MM.1S (cell line): ENCODE measurements around the gene DCP1B.

Experiments used
- DNase-seq: peaks from one replicate; pipeline ENCODE4 v3.0.0-alpha.2; 2015
- H2AFZ ChIP-seq: fragments of 300-600 bp; sonication (generic); 2 replicates; pipeline ENCODE4 v1.6.0; 2016; ENCODE audit warnings: antibody characterized with exemption, low read length
- H3F3A ChIP-seq: fragments of 300-600 bp; sonication (generic); 2 replicates; pipeline ENCODE4 v1.6.1; 2016; ENCODE audit warnings: mild to moderate bottlenecking, antibody characterized with exemption, low read length, moderate library complexity, mixed read lengths; ENCODE audit not compliant: insufficient read depth
- H3K27ac ChIP-seq: fragments of 300-600 bp; sonication (generic); 2 replicates; pipeline ENCODE4 v1.5.1; 2016; ENCODE audit warnings: mild to moderate bottlenecking, low read length
- H3K27me3 ChIP-seq: fragments of 300-600 bp; sonication (generic); replicated peaks from 2 replicates; pipeline ENCODE4 v1.6.0; 2016; ENCODE audit warnings: low read length; ENCODE audit not compliant: insufficient read depth
- H3K36me3 ChIP-seq: fragments of 300-600 bp; sonication (generic); replicated peaks from 2 replicates; pipeline ENCODE4 v1.6.1; 2016; ENCODE audit warnings: mild to moderate bottlenecking, low read length, mixed read lengths; ENCODE audit not compliant: insufficient read depth
- H3K4me1 ChIP-seq: fragments of 300-600 bp; sonication (generic); 2 replicates; pipeline ENCODE4 v1.6.1; 2016; ENCODE audit warnings: low read length, mixed read lengths
- H3K4me2 ChIP-seq: fragments of 300-600 bp; sonication (generic); 2 replicates; pipeline ENCODE4 v1.6.0; 2016; ENCODE audit warnings: low read depth, low read length
- H3K4me3 ChIP-seq: fragments of 300-600 bp; sonication (generic); 2 replicates; pipeline ENCODE4 v1.5.1; 2016; ENCODE audit warnings: low read length, mixed read lengths
- H3K79me2 ChIP-seq: fragments of 300-600 bp; sonication (generic); 2 replicates; pipeline ENCODE4 v1.6.1; 2016; ENCODE audit warnings: mixed run types, low read length, mixed read lengths
- H3K9ac ChIP-seq: fragments of 300-600 bp; sonication (generic); 2 replicates; pipeline ENCODE4 v1.6.1; 2016; ENCODE audit warnings: low read length, mixed read lengths
- H3K9me2 ChIP-seq: fragments of 300-600 bp; sonication (generic); replicated peaks from 2 replicates; pipeline ENCODE4 v1.6.1; 2016; ENCODE audit warnings: mild to moderate bottlenecking, low read length, mixed read lengths; ENCODE audit not compliant: insufficient read depth
- H3K9me3 ChIP-seq: fragments of 300-600 bp; sonication (generic); replicated peaks from 2 replicates; pipeline ENCODE4 v1.6.1; 2016; ENCODE audit warnings: mild to moderate bottlenecking, low read length, mixed read lengths; ENCODE audit not compliant: insufficient read depth
- H4K20me1 ChIP-seq: fragments of 300-600 bp; sonication (generic); 2 replicates; pipeline ENCODE4 v1.6.1; 2016; ENCODE audit warnings: mild to moderate bottlenecking, low read length, moderate library complexity, mixed read lengths; ENCODE audit not compliant: insufficient read depth
- EZH2 ChIP-seq: fragments of 300-600 bp; sonication (generic); optimal IDR thresholded peaks from 2 replicates; pipeline ENCODE3; 2017; ENCODE audit warnings: low read depth, mild to moderate bottlenecking, antibody characterized with exemption, low read length, mixed read lengths
- EZH2phosphoT487 ChIP-seq: fragments of 300-600 bp; sonication (generic); IDR thresholded peaks from 2 replicates; pipeline ENCODE4 v1.6.1; 2018; ENCODE audit warnings: antibody characterized with exemption, low read length
- TF ChIP-seq, protein P1 (sequence below): fragments of 300-600 bp; sonication (generic); IDR thresholded peaks from 2 replicates; pipeline ENCODE4 v1.5.1; 2016; ENCODE audit warnings: antibody characterized with exemption, low read length, mixed read lengths

DCP1B gene

DNA sequence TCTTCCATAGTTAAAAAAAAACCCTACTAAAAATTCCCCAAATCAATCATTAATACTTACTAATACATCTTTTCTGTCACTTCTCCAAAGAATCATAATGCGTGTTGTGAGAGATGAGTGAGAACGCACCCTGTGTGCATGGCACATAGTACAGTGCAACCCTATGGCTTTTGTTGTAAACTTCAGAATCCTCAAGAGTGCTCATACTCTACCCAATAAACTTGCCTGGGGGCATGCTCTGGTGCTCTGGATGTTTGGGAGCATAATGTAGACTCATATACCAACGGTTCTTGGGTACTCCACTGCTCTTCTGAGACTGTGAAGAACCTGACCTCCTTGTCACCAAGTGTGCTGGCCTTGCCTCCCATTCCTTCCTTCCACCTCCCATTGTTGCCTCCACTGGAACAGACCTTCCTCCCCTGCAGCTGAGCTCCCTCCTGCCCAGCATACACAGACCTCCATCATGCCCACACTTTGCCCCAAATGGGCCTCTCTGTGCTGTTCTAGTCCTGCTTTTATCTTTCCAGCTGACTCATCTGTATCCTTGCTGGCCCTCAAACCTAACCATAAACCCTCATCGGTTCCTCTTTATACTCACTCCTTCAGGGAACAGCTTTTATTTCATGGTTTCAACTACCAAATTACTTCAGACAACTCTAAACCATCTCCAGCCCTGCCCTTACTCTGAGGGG, 8.9 kb downstream of the DCP1B start:
- no peaks in the 10 kb centered on the region for H3K36me3 ChIP-seq
- H3K79me2 ChIP-seq: no peaks in the 10 kb centered on the region
- no peaks in the 10 kb centered on the region for H3F3A ChIP-seq
- no peak overlapping the region for H3K9ac ChIP-seq
- no peaks in the 10 kb centered on the region for H4K20me1 ChIP-seq
- H3K27me3 ChIP-seq: no peaks in the 10 kb centered on the region
- H3K9me2 ChIP-seq: no peaks in the 10 kb centered on the region
- no peak for TF ChIP-seq EZH2
- TF ChIP-seq, protein P1, sequence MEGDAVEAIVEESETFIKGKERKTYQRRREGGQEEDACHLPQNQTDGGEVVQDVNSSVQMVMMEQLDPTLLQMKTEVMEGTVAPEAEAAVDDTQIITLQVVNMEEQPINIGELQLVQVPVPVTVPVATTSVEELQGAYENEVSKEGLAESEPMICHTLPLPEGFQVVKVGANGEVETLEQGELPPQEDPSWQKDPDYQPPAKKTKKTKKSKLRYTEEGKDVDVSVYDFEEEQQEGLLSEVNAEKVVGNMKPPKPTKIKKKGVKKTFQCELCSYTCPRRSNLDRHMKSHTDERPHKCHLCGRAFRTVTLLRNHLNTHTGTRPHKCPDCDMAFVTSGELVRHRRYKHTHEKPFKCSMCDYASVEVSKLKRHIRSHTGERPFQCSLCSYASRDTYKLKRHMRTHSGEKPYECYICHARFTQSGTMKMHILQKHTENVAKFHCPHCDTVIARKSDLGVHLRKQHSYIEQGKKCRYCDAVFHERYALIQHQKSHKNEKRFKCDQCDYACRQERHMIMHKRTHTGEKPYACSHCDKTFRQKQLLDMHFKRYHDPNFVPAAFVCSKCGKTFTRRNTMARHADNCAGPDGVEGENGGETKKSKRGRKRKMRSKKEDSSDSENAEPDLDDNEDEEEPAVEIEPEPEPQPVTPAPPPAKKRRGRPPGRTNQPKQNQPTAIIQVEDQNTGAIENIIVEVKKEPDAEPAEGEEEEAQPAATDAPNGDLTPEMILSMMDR: no peak
- TF ChIP-seq EZH2phosphoT487: no peak
- no peak overlapping the region for H2AFZ ChIP-seq
- no peak for DNase-seq
- H3K4me2 ChIP-seq: no peak overlapping the region
- H3K4me3 ChIP-seq: no peak overlapping the region
- no peaks in the 10 kb centered on the region for H3K9me3 ChIP-seq
- H3K27ac ChIP-seq: no peak overlapping the region
- no peaks in the 10 kb centered on the region for H3K4me1 ChIP-seq

DNA sequence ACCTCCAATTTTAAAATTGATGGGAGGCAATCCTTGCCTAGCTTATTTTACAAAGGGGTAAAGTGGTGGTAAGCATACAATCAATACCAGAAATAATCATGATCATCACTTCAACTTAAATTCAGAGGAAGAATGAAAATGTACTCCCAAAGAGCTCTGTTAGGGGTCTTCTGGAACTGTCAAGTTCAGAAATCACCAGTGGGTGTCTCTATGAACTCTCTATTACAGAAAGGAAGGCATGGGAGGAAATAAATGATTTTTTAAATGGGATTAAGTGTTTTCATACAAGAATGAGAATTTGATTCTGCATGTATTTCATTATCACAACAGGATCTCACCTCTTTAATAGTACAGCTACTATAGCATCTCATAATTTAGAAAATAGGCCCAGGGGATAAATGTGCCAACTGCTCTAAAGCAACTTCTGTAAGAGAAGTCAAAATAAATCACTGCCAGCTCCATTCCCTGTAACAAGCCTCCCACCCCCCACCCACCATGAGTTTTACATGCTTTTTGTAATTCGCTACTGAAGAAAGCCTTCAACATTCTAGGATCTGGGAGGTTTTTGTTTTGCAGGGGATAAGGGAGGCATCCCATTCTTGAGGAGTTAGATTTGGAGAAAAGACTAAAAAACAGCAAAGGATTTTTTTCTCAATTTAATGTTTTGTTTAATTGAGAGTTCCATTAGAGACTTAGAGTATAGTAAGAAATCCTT, 9.7 kb downstream of the DCP1B start:
- no peaks in the 10 kb centered on the region for H3K79me2 ChIP-seq
- no peaks in the 10 kb centered on the region for H3K4me1 ChIP-seq
- TF ChIP-seq EZH2phosphoT487 (no peak), EZH2 (no peak)
- TF ChIP-seq, protein P1: no peak
- no peak for DNase-seq
- no peaks in the 10 kb centered on the region for H4K20me1 ChIP-seq
- H3K9ac ChIP-seq: no peak overlapping the region
- no peaks in the 10 kb centered on the region; the same call in 1 of the 2 replicates for H3K36me3 ChIP-seq
- H2AFZ ChIP-seq: no peak overlapping the region
- no peaks in the 10 kb centered on the region; the same call in 1 of the 2 replicates for H3K9me3 ChIP-seq
- no peak overlapping the region for H3K4me3 ChIP-seq
- H3K27ac ChIP-seq: no peak overlapping the region
- H3K9me2 ChIP-seq: no peaks in the 10 kb centered on the region
- H3K27me3 ChIP-seq: no peaks in the 10 kb centered on the region
- no peak overlapping the region for H3K4me2 ChIP-seq
- no peaks in the 10 kb centered on the region for H3F3A ChIP-seq

DNA sequence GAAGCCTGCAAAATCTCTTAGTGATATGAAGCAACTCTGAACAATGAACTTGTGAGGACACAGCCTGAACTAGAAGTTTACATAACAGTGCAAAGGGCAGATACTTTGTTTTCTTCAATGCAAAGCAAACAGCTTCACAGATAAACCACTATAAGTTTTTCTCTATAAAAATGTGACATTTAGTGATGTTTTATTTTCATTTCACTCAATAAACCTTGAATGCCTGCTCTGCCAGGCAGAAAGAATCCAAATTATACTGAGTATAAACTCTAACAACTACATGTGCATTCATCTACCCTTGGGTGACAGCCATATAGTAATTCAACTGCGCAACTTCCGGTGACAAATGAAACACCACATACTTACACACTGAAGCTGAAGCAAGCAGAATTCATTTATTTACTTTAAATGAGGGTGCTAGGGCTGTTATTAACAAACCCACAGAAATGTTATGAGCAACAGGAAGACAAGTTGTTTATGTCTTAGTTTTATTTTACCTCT, 10.3 kb downstream of the DCP1B start:
- DNase-seq: no peak
- Histone ChIP-seq H3K9me2 (no peaks in the 10 kb centered on the region), H4K20me1 (no peaks in the 10 kb centered on the region), H3K27ac (no peak overlapping the region), H3K36me3 (no peaks in the 10 kb centered on the region; the same call in 1 of the 2 replicates), H3K4me3 (no peak overlapping the region), H3K27me3 (no peaks in the 10 kb centered on the region), H2AFZ (no peak overlapping the region), H3K79me2 (no peaks in the 10 kb centered on the region), H3K9ac (no peak overlapping the region), H3K4me1 (no peaks in the 10 kb centered on the region), H3K9me3 (no peaks in the 10 kb centered on the region; the same call in 1 of the 2 replicates), H3F3A (no peaks in the 10 kb centered on the region), H3K4me2 (no peak overlapping the region)
- TF ChIP-seq EZH2phosphoT487 (no peak), EZH2 (no peak)
- TF ChIP-seq, protein P1: no peak
